HG03097 (cell line): ENCODE data around the gene TRIM9.
"Not testable (repeated sequence)": the region's sequence is repeated elsewhere in the genome, so short reads cannot be mapped to it uniquely, and the experiment has no call there.

ENCODE experiments used
- ATAC-seq: cut with Tn5 transposase; IDR thresholded peaks from one replicate; pipeline ENCODE4 v1.9.1; 2021; ENCODE audit not compliant: unreplicated experiment, low FRiP score

Gene TRIM9

DNA sequence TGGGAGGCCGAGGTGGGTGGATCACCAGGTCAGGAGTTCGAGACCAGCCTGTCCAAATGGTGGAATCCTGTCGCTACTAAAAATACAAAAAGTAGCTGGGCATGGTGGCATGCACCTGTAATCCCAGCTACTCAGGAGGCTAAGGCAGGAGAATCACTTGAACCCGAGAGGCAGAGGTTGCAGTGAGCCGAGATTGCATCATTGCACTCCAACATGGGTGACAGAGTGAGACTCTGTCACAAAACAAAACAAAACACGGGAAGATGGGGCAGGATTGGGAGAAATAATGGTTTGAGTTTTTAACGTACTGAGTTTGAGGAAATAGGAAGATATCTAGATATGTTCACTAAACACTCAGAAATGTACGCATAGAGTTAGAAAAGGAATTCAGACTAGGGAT lies 153.3 kb downstream of the TRIM9 start:
- ATAC-seq: not testable (repeated sequence)

GRCh38 chr14:50941151-50941550 lies 153.8 kb downstream of the TRIM9 start:
- ATAC-seq: no peak

- no peak for ATAC-seq
These were observed 157.1 kb downstream of the TRIM9 start for GRCh38 chr14:50937800-50938199.

- ATAC-seq: no peak
These were observed 157.6 kb downstream of the TRIM9 start for GRCh38 chr14:50937325-50937724.

GRCh38 chr14:50936882-50937281 lies 158.0 kb downstream of the TRIM9 start:
- no peak for ATAC-seq

GRCh38 chr14:50936016-50936340 lies 158.9 kb downstream of the TRIM9 start:
- no peak for ATAC-seq

- ATAC-seq: no peak
These were observed 159.5 kb downstream of the TRIM9 start for GRCh38 chr14:50935126-50936015.

GRCh38 chr14:50932592-50933495 lies 162.1 kb downstream of the TRIM9 start:
- ATAC-seq: no peak

DNA sequence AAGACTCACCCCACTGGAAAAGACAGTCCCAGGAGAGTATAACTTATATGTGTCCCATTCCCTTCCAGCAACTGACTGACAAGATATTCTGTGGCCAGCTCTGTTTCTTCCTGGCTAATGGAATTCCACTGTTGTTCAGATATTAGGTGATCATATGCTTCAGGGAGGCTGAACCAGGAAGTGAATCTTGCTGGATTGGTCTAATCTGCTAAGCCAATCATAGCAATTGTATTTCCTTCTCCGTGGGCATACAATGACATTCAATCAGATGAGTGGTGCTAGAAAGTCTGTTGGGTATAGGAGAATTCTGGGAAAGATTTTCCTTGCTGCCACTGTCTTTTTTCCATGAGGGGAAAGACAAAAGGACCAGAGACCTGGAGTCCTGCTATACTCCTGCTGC lies 162.7 kb downstream of the TRIM9 start:
- no peak for ATAC-seq

DNA sequence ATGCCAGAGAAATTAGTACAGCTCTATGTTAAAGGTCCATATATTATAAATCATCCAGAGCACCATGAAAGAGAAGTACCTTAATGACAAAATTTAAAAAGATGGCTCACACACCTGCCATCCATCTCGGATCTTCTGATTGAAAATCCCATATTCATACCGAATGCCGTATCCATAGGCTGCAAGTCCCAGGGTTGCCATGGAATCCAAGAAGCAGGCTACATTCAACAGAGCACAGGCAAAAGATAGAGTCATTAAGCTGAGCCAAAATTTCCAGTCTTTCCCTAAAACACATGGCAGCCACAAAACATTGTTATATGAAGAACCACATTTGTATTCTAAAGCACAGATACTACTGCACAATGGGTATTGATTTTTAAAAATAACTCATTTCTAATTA lies 163.3 kb downstream of the TRIM9 start:
- no peak for ATAC-seq

DNA sequence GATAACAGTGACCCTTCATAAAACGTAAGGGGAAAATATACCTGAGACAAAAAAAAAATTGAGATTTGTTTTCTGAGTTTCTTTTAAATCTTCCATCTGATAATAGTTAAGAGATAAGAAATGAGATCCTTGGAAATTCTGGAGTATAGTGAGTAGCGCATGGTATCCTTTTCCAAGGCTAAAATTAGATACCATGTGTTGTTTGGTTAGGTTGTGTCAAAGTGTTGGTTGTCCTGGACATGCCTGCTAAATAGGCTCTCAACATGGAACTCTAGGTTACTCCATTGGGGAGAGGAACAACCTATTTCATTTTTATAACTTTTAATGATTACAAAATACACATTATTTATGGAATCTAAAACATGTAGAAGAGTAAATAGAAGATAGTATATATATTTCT lies 165.4 kb downstream of the TRIM9 start:
- ATAC-seq: no peak

DNA sequence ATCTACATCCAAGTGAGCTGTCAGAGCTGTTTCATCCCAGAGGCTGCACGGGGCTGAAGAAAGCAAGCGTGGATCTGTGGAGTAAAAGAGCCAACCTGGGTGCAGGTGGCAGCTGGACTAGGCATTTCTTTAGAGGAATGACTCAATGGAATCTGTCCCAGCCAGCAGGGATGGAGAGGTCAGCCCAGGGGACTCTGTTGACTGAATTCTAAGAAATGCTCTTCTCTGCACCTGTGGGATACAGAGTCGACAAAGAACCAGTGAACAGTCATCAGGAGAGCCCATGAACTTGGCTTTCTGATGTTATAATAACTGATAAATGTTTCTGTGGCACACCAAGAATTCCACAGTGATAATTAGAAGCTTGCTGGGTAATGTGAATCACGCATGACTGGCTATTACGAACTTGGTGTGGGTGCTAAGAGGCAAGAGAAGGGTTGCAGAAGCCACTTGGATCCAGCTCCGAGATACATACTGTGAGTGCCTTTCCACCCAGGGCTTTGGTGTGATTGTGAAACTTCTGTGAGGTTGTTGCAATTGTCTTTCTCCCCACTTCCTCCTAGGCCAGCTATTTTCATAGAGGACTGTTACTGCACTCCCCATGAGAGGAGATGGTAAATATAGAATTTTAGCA lies 166.8 kb downstream of the TRIM9 start:
- ATAC-seq: no peak

- no peak for ATAC-seq
These were observed 168.0 kb downstream of the TRIM9 start for GRCh38 chr14:50926851-50927386.
